SK-N-SH treated with all-trans-retinoic acid at 6 μM for 48 hours (cell line): Measurements from ENCODE around the gene ZC3H11A.
"Not testable (repeated sequence)": the region's sequence is repeated elsewhere in the genome, so short reads cannot be mapped to it uniquely, and the experiment has no call there.

ENCODE experiments used
- ATAC-seq: fragments of 200-7000 bp; cut with Tn5 transposase; 3 replicates; pipeline ENCODE4 v1.9.1; 2020; ENCODE audit warnings: mild to moderate bottlenecking, moderate library complexity
- ARNTL ChIP-seq: fragments of 450-650 bp; formaldehyde crosslinking; IDR thresholded peaks from 2 replicates; pipeline ENCODE4 v1.5.0; 2020; ENCODE audit warnings: low read depth, mild to moderate bottlenecking, moderate library complexity, borderline replicate concordance
- BACH2 ChIP-seq: fragments of 250-450 bp; sonication (Bioruptor Pico); IDR thresholded peaks from 2 replicates; pipeline ENCODE4 v1.9.0; 2021; ENCODE audit warnings: mild to moderate bottlenecking, borderline replicate concordance
- CSDC2 ChIP-seq: fragments of 250-450 bp; sonication (Bioruptor Pico); IDR thresholded peaks from 2 replicates; pipeline ENCODE4 v1.5.0; 2020; ENCODE audit warnings: mild to moderate bottlenecking, moderate library complexity
- ESRRG ChIP-seq: fragments of 250-450 bp; sonication (Bioruptor Pico); IDR thresholded peaks from 2 replicates; pipeline ENCODE4 v1.6.1; 2021; ENCODE audit warnings: mild to moderate bottlenecking
- GLIS3 ChIP-seq: fragments of 250-450 bp; sonication (Bioruptor Pico); IDR thresholded peaks from 2 replicates; pipeline ENCODE4 v1.5.0; 2020; ENCODE audit warnings: mild to moderate bottlenecking, moderate library complexity
- ISL1 ChIP-seq: fragments of 250-450 bp; sonication (Bioruptor Pico); IDR thresholded peaks from 2 replicates; pipeline ENCODE4 v2.1.2; 2022; ENCODE audit warnings: mild to moderate bottlenecking, moderate library complexity
- OSR1 ChIP-seq: fragments of 250-450 bp; sonication (Bioruptor Pico); IDR thresholded peaks from 2 replicates; pipeline ENCODE4 v1.8.0; 2022; ENCODE audit warnings: moderate library complexity, mild to moderate bottlenecking, inconsistent platforms
- POU6F1 ChIP-seq: fragments of 250-450 bp; sonication (Bioruptor Pico); IDR thresholded peaks from 2 replicates; pipeline ENCODE4 v1.8.0; 2021; ENCODE audit warnings: low read depth, mild to moderate bottlenecking, moderate library complexity, borderline replicate concordance
- PPARA ChIP-seq: fragments of 250-450 bp; sonication (Bioruptor Pico); IDR thresholded peaks from 2 replicates; pipeline ENCODE4 v1.5.0; 2020; ENCODE audit warnings: mild to moderate bottlenecking, borderline replicate concordance
- RARB ChIP-seq: fragments of 250-450 bp; sonication (Bioruptor Pico); IDR thresholded peaks from 2 replicates; pipeline ENCODE4 v1.8.0; 2021; ENCODE audit warnings: mild to moderate bottlenecking, moderate library complexity
- SNAI2 ChIP-seq: fragments of 250-450 bp; sonication (Bioruptor Pico); IDR thresholded peaks from 2 replicates; pipeline ENCODE4 v1.5.0; 2020; ENCODE audit warnings: mild to moderate bottlenecking, moderate library complexity
- TCF4 ChIP-seq: fragments of 250-450 bp; sonication (Bioruptor Pico); IDR thresholded peaks from 2 replicates; pipeline ENCODE4 v1.8.0; 2021; ENCODE audit warnings: mild to moderate bottlenecking, moderate library complexity, borderline replicate concordance
- TOX ChIP-seq: fragments of 250-450 bp; sonication (Bioruptor Pico); IDR thresholded peaks from 2 replicates; pipeline ENCODE4 v1.8.0; 2021; ENCODE audit warnings: mild to moderate bottlenecking, moderate library complexity, borderline replicate concordance
- ZFP3 ChIP-seq: fragments of 250-450 bp; sonication (Bioruptor Pico); IDR thresholded peaks from 2 replicates; pipeline ENCODE4 v1.5.0; 2020; ENCODE audit warnings: mild to moderate bottlenecking, moderate library complexity
- ZNF565 ChIP-seq: fragments of 450-650 bp; formaldehyde crosslinking; conservative IDR thresholded peaks from 2 replicates; pipeline ENCODE4 v1.5.0; 2020; ENCODE audit warnings: low read depth, mild to moderate bottlenecking, moderate library complexity
- ZNF70 ChIP-seq: fragments of 450-650 bp; formaldehyde crosslinking; IDR thresholded peaks from 2 replicates; pipeline ENCODE4 v1.5.0; 2020; ENCODE audit warnings: mild to moderate bottlenecking, moderate library complexity
- ZNF8 ChIP-seq: fragments of 450-650 bp; formaldehyde crosslinking; IDR thresholded peaks from 2 replicates; pipeline ENCODE4 v1.5.0; 2020; ENCODE audit warnings: mild to moderate bottlenecking, moderate library complexity
- TF ChIP-seq, protein P1 (sequence below): fragments of 250-450 bp; sonication (Bioruptor Pico); IDR thresholded peaks from 2 replicates; pipeline ENCODE4 v1.5.1; 2021; ENCODE audit warnings: mild to moderate bottlenecking, moderate library complexity
- TF ChIP-seq, protein P2 (sequence below): fragments of 250-450 bp; sonication (Bioruptor Pico); IDR thresholded peaks from 2 replicates; pipeline ENCODE4 v1.8.0; 2020; ENCODE audit warnings: mild to moderate bottlenecking, moderate library complexity, borderline replicate concordance
- TF ChIP-seq, protein P3 (sequence below): fragments of 250-450 bp; sonication (Bioruptor Pico); IDR thresholded peaks from 2 replicates; pipeline ENCODE4 v1.5.1; 2020; ENCODE audit warnings: low read depth, mild to moderate bottlenecking, moderate library complexity

ZC3H11A gene

DNA sequence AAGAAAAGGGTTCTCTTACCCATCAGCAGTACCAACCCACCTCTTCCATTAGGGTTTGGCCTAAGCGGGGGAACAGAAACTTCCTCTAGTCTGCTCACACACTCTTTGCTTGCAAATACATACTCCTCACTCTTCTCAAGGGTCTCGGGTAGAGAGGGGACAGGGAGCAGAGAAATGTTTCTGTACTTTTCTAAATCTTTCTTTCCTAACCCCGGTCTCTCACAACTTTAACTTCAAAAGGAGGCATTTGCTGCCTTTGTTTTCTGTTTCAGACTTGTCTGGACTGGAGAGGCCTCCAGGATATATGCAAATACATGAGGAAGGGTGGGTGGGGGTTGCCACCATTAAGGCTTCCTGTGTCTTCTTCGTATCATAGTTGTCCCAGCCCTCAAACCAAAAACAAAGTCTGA lies 41.0 kb upstream of the ZC3H11A start:
- no peak for TF ChIP-seq ESRRG (CRISPR knock-in tag)
- ATAC-seq: no peak

DNA sequence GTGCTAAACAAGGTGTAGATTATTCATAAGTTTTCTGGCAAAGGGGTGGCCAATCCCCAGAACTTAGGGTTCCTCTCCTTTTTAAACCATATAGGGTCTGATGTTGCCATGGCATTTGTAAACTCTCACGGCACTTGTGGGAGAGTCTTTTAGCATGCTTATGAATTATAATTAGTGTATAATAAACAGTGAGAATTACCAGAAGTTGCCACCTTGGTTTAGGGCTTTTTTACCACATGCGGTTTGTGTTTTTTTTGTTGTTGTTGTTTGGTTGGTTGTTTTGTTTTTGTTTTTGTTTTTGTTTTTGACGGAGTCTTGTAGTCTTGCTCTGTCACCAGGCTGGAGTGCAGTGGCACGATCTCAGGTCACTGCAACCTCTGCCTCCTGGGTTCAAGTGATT lies 39.4 kb upstream of the ZC3H11A start:
- no peak for ATAC-seq
- TF ChIP-seq, protein P1, sequence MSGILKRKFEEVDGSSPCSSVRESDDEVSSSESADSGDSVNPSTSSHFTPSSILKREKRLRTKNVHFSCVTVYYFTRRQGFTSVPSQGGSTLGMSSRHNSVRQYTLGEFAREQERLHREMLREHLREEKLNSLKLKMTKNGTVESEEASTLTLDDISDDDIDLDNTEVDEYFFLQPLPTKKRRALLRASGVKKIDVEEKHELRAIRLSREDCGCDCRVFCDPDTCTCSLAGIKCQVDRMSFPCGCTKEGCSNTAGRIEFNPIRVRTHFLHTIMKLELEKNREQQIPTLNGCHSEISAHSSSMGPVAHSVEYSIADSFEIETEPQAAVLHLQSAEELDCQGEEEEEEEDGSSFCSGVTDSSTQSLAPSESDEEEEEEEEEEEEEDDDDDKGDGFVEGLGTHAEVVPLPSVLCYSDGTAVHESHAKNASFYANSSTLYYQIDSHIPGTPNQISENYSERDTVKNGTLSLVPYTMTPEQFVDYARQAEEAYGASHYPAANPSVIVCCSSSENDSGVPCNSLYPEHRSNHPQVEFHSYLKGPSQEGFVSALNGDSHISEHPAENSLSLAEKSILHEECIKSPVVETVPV (CRISPR knock-in tag): no peak
- TF ChIP-seq PPARA (no peak), ZNF8 (no peak), ARNTL (CRISPR knock-in tag) (no peak)
- TF ChIP-seq, protein P2, sequence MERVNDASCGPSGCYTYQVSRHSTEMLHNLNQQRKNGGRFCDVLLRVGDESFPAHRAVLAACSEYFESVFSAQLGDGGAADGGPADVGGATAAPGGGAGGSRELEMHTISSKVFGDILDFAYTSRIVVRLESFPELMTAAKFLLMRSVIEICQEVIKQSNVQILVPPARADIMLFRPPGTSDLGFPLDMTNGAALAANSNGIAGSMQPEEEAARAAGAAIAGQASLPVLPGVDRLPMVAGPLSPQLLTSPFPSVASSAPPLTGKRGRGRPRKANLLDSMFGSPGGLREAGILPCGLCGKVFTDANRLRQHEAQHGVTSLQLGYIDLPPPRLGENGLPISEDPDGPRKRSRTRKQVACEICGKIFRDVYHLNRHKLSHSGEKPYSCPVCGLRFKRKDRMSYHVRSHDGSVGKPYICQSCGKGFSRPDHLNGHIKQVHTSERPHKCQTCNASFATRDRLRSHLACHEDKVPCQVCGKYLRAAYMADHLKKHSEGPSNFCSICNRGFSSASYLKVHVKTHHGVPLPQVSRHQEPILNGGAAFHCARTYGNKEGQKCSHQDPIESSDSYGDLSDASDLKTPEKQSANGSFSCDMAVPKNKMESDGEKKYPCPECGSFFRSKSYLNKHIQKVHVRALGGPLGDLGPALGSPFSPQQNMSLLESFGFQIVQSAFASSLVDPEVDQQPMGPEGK: no peak

- ATAC-seq: not testable (repeated sequence)
Observed at GRCh38 chr1:203758749-203759148, 36.7 kb upstream of the ZC3H11A start.

DNA sequence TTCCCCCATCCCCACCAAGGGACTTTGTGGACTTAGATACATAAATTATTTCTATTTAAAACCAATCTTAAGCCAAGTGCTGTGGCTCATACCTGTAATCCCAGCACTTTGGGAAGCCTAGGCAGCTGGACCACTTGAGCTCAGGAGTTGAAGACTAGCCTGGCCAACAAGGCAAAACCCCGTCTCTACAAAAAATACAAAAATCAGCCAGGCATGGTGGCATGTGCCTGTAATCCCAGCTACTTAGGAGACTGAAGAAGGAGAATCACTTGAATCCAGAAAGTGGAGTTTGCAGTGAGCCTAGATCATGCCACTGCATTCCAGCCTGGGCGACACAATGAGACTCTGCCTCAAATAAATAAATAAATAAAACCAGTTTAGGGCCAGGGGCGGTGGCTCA lies 34.9 kb upstream of the ZC3H11A start:
- no peak for ATAC-seq
- TF ChIP-seq ISL1 (CRISPR knock-in tag) (no peak), CSDC2 (no peak), GLIS3 (CRISPR knock-in tag) (no peak), ZNF70 (CRISPR knock-in tag) (no peak), ZNF8 (no peak), RARB (no peak), OSR1 (CRISPR knock-in tag) (no peak), PPARA (no peak), SNAI2 (no peak), TCF4 (CRISPR knock-in tag) (no peak), ESRRG (CRISPR knock-in tag) (no peak), TOX (CRISPR knock-in tag) (no peak)

GRCh38 chr1:203761958-203762357 lies 33.5 kb upstream of the ZC3H11A start:
- ATAC-seq: not testable (repeated sequence)

DNA sequence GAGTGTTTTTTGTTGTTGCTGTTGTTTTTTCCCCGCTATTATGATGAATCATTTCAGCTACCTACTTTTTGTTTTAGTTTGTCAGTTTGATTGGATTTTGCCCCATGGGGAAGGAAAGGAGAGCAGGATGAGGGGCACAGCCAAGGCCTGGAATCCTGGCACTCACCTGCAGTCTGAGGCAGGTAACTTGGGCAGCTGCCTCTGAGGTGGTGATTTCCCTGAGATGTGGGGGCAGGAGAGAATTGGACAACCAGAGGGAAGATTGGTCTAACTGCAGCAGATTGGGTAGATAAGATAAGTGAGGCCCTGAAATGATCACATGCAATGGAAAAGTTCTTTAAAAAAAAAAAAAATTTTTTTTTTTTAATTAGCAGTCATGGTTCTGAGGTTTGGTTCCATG lies 31.9 kb upstream of the ZC3H11A start:
- TF ChIP-seq TOX (CRISPR knock-in tag) (no peak), ZNF565 (no peak), RARB (no peak), SNAI2 (no peak), ZNF8 (no peak), OSR1 (CRISPR knock-in tag) (no peak), BACH2 (CRISPR knock-in tag) (no peak), POU6F1 (CRISPR knock-in tag) (no peak), ZFP3 (CRISPR knock-in tag) (no peak), TCF4 (CRISPR knock-in tag) (no peak), ISL1 (CRISPR knock-in tag) (no peak)
- ATAC-seq: no peak

GRCh38 chr1:203764105-203765028 lies 31.1 kb upstream of the ZC3H11A start:
- ATAC-seq: no peak
- TF ChIP-seq, protein P3, sequence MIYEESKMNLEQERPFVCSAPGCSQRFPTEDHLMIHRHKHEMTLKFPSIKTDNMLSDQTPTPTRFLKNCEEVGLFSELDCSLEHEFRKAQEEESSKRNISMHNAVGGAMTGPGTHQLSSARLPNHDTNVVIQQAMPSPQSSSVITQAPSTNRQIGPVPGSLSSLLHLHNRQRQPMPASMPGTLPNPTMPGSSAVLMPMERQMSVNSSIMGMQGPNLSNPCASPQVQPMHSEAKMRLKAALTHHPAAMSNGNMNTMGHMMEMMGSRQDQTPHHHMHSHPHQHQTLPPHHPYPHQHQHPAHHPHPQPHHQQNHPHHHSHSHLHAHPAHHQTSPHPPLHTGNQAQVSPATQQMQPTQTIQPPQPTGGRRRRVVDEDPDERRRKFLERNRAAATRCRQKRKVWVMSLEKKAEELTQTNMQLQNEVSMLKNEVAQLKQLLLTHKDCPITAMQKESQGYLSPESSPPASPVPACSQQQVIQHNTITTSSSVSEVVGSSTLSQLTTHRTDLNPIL: no peak
- TF ChIP-seq TCF4 (CRISPR knock-in tag) (no peak), ZNF565 (no peak), ISL1 (CRISPR knock-in tag) (no peak)
